CD4-positive, alpha-beta T cell treated with Interleukin-1 beta for 1 hour (primary cell): ENCODE data around the gene MED16.

ENCODE experiments used
- DNase-seq, 2 donors: peaks; one replicate each; pipeline ENCODE4 v3.0.0-alpha.2; 2020 to 2022

MED16 gene

GRCh38 chr19:892894-893689 lies at the start of gene MED16, which contains the start of gene RNU6-9:
Gene MED16 (minus strand): TSS chr19:893187. CDS start chr19:891131, 2,056 bp downstream.
Gene RNU6-9 (plus strand): TSS chr19:893484.
- peak; percentile 93 for DNase-seq

- no peak for DNase-seq
These were observed 49.2 kb upstream of the MED16 start for GRCh38 chr19:942133-942645.

- DNase-seq, result no peak
These were observed 48.5 kb upstream of the MED16 start for GRCh38 chr19:941292-942132.

GRCh38 chr19:940591-941291 lies 47.8 kb upstream of the MED16 start:
- DNase-seq, result peak; percentile 80 to 85

GRCh38 chr19:939922-940321 lies 46.9 kb upstream of the MED16 start:
- DNase-seq, result no peak

GRCh38 chr19:939439-939838 lies 46.5 kb upstream of the MED16 start:
- no peak for DNase-seq

- DNase-seq, result no peak
These were observed 45.4 kb upstream of the MED16 start for GRCh38 chr19:938233-938923.

- peak; percentile 39 to 69 for DNase-seq
These were observed 44.3 kb upstream of the MED16 start for GRCh38 chr19:937259-937694.

GRCh38 chr19:936175-936546 lies 43.2 kb upstream of the MED16 start:
- no peak for DNase-seq

GRCh38 chr19:934865-935479 lies 42.0 kb upstream of the MED16 start:
- DNase-seq, result peak in 1 of 2 donors; percentile 50

- no peak for DNase-seq
These were observed 41.3 kb upstream of the MED16 start for GRCh38 chr19:934197-934840.

GRCh38 chr19:933553-933882 lies 40.5 kb upstream of the MED16 start:
- DNase-seq, result no peak

- DNase-seq, result no peak
These were observed 39.9 kb upstream of the MED16 start for GRCh38 chr19:932648-933552.

GRCh38 chr19:931860-932647 lies 39.1 kb upstream of the MED16 start:
- DNase-seq, result no peak

- no peak for DNase-seq
These were observed 36.9 kb upstream of the MED16 start for GRCh38 chr19:929891-930258.

GRCh38 chr19:929203-929890 lies 36.4 kb upstream of the MED16 start:
- no peak for DNase-seq

GRCh38 chr19:928471-929202 lies 35.6 kb upstream of the MED16 start:
- DNase-seq, result no peak

- no peak for DNase-seq
These were observed 34.9 kb upstream of the MED16 start for GRCh38 chr19:927780-928401.
